Measurements from ENCODE around the gene PTGES3.

- TF ChIP-seq CTCF (IDR thresholded peaks at IDR 0.05) (no peak), POLR2A (IDR thresholded peaks at IDR 0.05) (peak in 2 of 4 donors; percentile 73 to 93), POLR2AphosphoS5 (IDR thresholded peaks at IDR 0.05) (peak; percentile 96 to 98 (median 98)), EP300 (IDR thresholded peaks at IDR 0.05) (no peak)
Measured at GRCh38 chr12:56724972-56725722, 37.1 kb upstream of the PTGES3 start, which contains the start of gene NACA.

Data from stomach (tissue), 4 donors.